Lung (tissue), 12 donors: ENCODE data around the gene WTAP. TPM values are rescaled to one million over a fixed set of nuclear protein-coding genes. Genes with fewer than 3 reads are reported as not detected.

ENCODE experiments used
- ATAC-seq: fragments of 200-7000 bp; cut with Tn5 transposase; one replicate; pipeline ENCODE4 v1.9.1; 2020; ENCODE audit warnings: moderate number of reproducible peaks; ENCODE audit not compliant: insufficient read depth, low FRiP score
- DNase-seq, 3 donors: peaks; one replicate each; pipeline ENCODE4 v3.0.0-alpha.2; 2013 to 2017
- H3K27ac ChIP-seq, 2 donors: one replicate each; pipeline ENCODE4 v1.5.1; 2013; ENCODE audit warnings: mild to moderate bottlenecking in 2 of 2, moderate library complexity in 2 of 2, control low read depth in 1 of 2, inconsistent platforms in 1 of 2, low read depth in 1 of 2, low read length in 1 of 2
- H3K27me3 ChIP-seq, 3 donors: one replicate each; pipeline ENCODE4 v1.5.1; 2013; ENCODE audit warnings: low read length in 2 of 3; ENCODE audit not compliant: control insufficient read depth in 3 of 3, insufficient read depth in 3 of 3
- H3K36me3 ChIP-seq, 4 donors: one replicate each; pipeline ENCODE4 v1.5.1; 2013; ENCODE audit warnings: low read length in 4 of 4, mild to moderate bottlenecking in 1 of 4, moderate library complexity in 1 of 4; ENCODE audit not compliant: control insufficient read depth in 4 of 4, insufficient read depth in 4 of 4
- H3K4me1 ChIP-seq, 5 donors: one replicate each; pipeline ENCODE4 v1.5.1; 2013; ENCODE audit warnings: low read length in 5 of 5, mild to moderate bottlenecking in 2 of 5, moderate library complexity in 1 of 5; ENCODE audit not compliant: control insufficient read depth in 5 of 5, insufficient read depth in 5 of 5
- H3K4me3 ChIP-seq: one replicate; pipeline ENCODE4 v1.5.1; 2013; ENCODE audit warnings: mild to moderate bottlenecking, control low read depth, moderate library complexity
- H3K9ac ChIP-seq, 2 donors: one replicate each; pipeline ENCODE4 v1.5.1; 2013; ENCODE audit warnings: low read length in 2 of 2, control low read depth in 1 of 2; ENCODE audit not compliant: insufficient read depth in 1 of 2
- H3K9me3 ChIP-seq, 4 donors: one replicate each; pipeline ENCODE4 v1.5.1; 2013; ENCODE audit warnings: low read length in 3 of 4, mild to moderate bottlenecking in 1 of 4, moderate library complexity in 1 of 4; ENCODE audit not compliant: control insufficient read depth in 4 of 4, insufficient read depth in 3 of 4
- CTCF ChIP-seq: IDR thresholded peaks from 2 replicates; pipeline ENCODE4 v1.5.1; 2012; ENCODE audit warnings: mild to moderate bottlenecking; ENCODE audit errors: control extremely low read depth, extremely low read depth
- WGBS, 2 donors: extraction: QIAGEN DNeasy Blood & Tissue Kit; methylation state at CpG; one replicate each; pipeline ENCODE4 v1.1.7; 2013; 5-methylcytosine and 5-hydroxymethylcytosine counted together
- polyA plus RNA-seq, 2 donors: library from polyadenylated mRNA; stranded (reverse); fragments of 200-250 nt; gene quantifications; one replicate each; pipeline ENCODE4 v1.2.1, GENCODE V29; 2013
- total RNA-seq, 2 donors: library from RNA; depleted of rRNA in 1 of 2; stranded (reverse); fragments of >200 nt in 1 of 2; gene quantifications; one replicate each; pipeline ENCODE4 v1.2.1, GENCODE V29; 2014 to 2021
- donor health status: control.
- donor health status: control.
- donor health status: Bipolar disorder and iron deficiency.
- donor health status: healthy.
- donor health status: DM: yes; HTN: yes; CAD: no.

The WTAP gene
- total and polyA plus RNA-seq, 4 donors: 70.8 to 145 (median 113) TPM

DNA sequence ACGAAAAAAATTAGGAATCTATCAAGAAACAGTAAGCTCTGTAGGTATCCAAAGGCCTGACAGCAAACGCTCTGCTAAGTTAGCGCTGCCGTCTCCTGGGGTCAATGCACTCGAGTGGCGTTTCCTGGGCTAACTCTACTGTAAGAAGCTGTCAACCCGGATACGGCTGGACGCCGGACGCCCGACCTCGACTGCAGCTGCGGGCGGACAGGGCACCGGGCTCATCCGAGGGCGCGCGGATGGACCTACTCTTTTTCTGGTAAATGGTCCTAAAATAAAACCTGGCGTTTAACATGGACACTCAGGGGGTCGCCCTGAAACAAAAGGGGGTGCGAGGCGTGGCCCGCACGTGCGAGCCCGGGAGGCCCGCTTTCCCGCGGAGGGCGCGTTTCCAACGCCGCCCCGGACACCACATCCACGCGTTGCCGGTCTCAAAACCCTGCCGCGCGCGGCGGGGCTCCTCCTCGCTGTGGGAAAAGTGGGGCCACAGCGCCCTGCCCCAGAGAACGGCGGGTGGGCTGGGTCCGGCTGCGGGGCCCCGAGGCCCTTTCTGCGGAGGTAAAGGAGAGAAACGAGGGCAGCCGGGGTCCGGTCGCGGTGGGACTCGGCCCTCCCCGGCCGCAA, 61.6 kb downstream of the WTAP start:
- Histone ChIP-seq H3K27ac (peak overlapping the region; percentile 92 to 93), H3K4me1 (peaks cover 7 to 27% (median 9%) of the 10 kb centered on the region in 5 donors), H3K27me3 (no peaks in the 10 kb centered on the region), H3K36me3 (peaks cover 8 to 36% (median 18%) of the 10 kb centered on the region in 4 donors), H3K4me3 (peak overlapping the region; percentile 90), H3K9me3 (no peaks in the 10 kb centered on the region), H3K9ac (peak overlapping the region; percentile 59 to 93)
- WGBS, 2 donors: 0% methylated on average over 55 to 60 of the region's 60 CpGs
- ATAC-seq (peak; percentile 1), DNase-seq (peak; percentile 24 to 59 (median 29))
- TF ChIP-seq CTCF: no peak

DNA sequence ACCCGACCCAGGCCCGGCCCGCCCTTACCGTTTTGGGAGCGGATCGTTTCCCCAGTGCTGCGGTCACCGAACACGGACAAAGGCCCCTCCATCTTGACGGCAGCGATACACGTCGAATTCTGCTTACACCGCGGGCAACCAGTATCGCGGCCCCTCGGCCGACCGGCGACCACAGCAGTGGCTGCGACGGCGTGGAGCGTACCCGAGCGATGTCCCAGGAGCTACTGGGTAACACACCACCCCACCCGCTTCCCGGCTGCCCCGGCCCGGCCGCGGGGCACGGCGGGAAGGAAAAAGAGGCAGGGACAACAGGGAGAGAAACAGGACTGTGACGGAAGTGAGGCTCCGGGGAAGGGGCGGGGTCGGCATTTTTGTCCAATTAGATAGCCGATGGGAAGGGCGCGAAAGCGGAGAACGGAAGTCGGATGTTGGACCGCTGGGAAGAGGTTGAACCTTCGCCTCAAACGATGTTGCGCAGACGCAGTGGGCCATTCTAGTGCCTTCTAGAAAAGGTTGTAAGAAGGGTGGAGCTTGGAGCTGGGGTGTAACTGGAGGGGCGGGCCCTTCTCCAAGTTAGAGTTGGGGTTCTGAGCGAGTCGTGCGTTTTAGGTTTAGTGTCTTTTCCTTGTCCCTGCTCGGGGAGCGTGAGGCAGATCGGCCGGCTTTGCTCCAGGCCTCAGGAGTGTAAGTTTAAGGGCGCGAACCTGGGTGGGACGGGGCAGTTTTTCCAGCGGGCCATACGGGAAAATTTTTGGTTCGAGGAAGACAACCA, 62.3 kb downstream of the WTAP start, which contains the start of gene TCP1:
TSS of gene TCP1 (minus strand) at position 226 of the 772 bp plus-strand sequence. CDS start at position 92, 134 bp downstream.
- WGBS, 2 donors: 0% methylated on average over 63 to 64 of the region's 64 CpGs

DNA sequence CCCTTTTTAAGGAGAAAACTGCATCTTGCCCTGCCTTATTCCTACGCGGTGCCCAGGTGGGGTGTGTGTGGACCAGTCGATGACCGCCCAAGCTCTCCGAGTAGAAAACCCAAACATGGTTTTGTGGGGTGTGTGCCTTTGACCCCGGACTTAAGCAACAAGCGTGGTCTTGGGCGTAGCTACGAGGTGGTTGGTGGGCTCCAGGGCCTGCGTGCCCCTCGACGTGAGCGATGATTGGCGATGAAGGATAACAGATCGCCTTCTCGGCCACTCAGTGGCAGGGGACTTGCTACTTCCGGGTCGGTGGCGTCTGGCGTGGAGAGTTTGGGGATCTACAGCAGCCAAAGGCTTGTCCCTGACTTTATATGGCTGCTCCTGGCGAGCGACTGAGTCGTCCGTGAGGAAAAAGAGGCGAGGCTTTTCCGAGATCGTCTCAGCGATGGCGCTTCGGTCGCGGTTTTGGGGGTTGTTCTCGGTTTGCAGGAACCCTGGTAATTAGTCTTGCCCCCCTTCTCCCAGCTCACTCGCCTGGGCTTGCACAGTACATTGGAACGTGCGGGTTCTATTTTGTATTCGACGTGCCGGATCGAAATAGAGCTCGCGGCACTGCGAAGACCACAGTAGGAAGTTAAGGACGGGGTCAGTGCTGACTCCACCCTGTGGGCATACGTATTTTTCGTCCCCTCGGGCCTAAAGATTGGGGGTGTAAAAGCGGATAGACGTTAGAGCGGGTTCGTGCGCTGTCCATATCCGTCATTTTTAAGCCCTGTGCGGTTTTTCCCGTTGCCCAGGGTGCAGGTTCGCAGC, 63.0 kb downstream of the WTAP start, which contains the start of gene MRPL18:
TSS of gene MRPL18 (plus strand) at position 319 of the 807 bp plus-strand sequence. CDS start at position 440, 121 bp downstream.
- Histone ChIP-seq H3K27ac (peak within 1 kb of the TSS; percentile 92 to 93), H3K4me3 (peak within 1 kb of the TSS; percentile 90), H3K9me3 (no peaks in the 10 kb centered on the region), H3K4me1 (peaks cover 8 to 27% (median 9%) of the 10 kb centered on the region in 5 donors), H3K27me3 (no peaks in the 10 kb centered on the region), H3K9ac (peak within 1 kb of the TSS; percentile 65 to 95), H3K36me3 (peaks cover 2 to 27% (median 14%) of the 10 kb centered on the region in 4 donors)
- TF ChIP-seq CTCF: no peak
- WGBS, 2 donors: 0% methylated on average over 56 of the region's 56 CpGs
- peak; percentile 97 to 99 (median 99) for DNase-seq
- ATAC-seq: peak; percentile 84

More for the DNA sequence above, 62.3 kb downstream of the WTAP start, which contains the start of gene TCP1:
- Histone ChIP-seq H3K4me1 (peaks cover 7 to 27% (median 9%) of the 10 kb centered on the region in 5 donors), H3K9me3 (no peaks in the 10 kb centered on the region), H3K27me3 (no peaks in the 10 kb centered on the region), H3K27ac (peak within 1 kb of the TSS; percentile 92 to 93), H3K4me3 (peak within 1 kb of the TSS; percentile 90), H3K9ac (peak within 1 kb of the TSS; percentile 65 to 95), H3K36me3 (peaks cover 6 to 35% (median 19%) of the 10 kb centered on the region in 4 donors)
- DNase-seq: peak; percentile 100
- peak; percentile 91 for ATAC-seq
- no peak for TF ChIP-seq CTCF
